HepG2 (cell line): ENCODE data around the gene ADSS1. TPM values are rescaled to one million over a fixed set of nuclear protein-coding genes. Genes with fewer than 3 reads are reported as not detected.

Experiments used
- CEBPB ChIP-seq: IDR thresholded peaks from 2 replicates; pipeline ENCODE4 v1.6.1; 2011; ENCODE audit warnings: low read depth, low read length, improper control_type of control experiment, borderline replicate concordance
- DNMT1 ChIP-seq: sonication (generic); formaldehyde crosslinking; IDR thresholded peaks from 2 replicates; pipeline ENCODE4 v1.5.1; 2020; ENCODE audit warnings: mild to moderate bottlenecking, missing genetic modification reagents
- GPN1 ChIP-seq: sonication (generic); formaldehyde crosslinking; IDR thresholded peaks from 2 replicates; pipeline ENCODE4 v1.5.1; 2020; ENCODE audit warnings: missing genetic modification reagents, borderline replicate concordance
- GTF2F1 ChIP-seq: fragments of 150-350 bp; IDR thresholded peaks from 2 replicates; pipeline ENCODE4 v1.6.1; 2014; ENCODE audit warnings: low read length
- HNRNPK ChIP-seq: fragments of 200-400 bp; formaldehyde crosslinking; IDR thresholded peaks from 2 replicates; pipeline ENCODE4 v1.6.1; 2018; ENCODE audit warnings: low read length, low read depth, moderate library complexity, mild to moderate bottlenecking; ENCODE audit not compliant: poor library complexity, severe bottlenecking
- HNRNPLL ChIP-seq: fragments of 200-400 bp; formaldehyde crosslinking; IDR thresholded peaks from 2 replicates; pipeline ENCODE4 v1.6.1; 2017; ENCODE audit warnings: mild to moderate bottlenecking, low read depth, low read length; ENCODE audit not compliant: poor library complexity, severe bottlenecking
- HOXA9 ChIP-seq: sonication (generic); formaldehyde crosslinking; IDR thresholded peaks from 2 replicates; pipeline ENCODE4 v1.8.1; 2022; ENCODE audit warnings: missing genetic modification reagents, mild to moderate bottlenecking, moderate library complexity, borderline replicate concordance
- MEIS1 ChIP-seq: sonication (generic); formaldehyde crosslinking; IDR thresholded peaks from 2 replicates; pipeline ENCODE4 v1.9.0; 2021; ENCODE audit warnings: mild to moderate bottlenecking, missing genetic modification reagents, moderate library complexity, borderline replicate concordance
- NONO ChIP-seq, 2 experiments: fragments of 450-650 bp in 1 of 2; sonication (generic) in 1 of 2; formaldehyde crosslinking in 1 of 2; IDR thresholded peaks in 1 of 2; conservative IDR thresholded peaks in 1 of 2; 2 replicates each; pipeline versions ENCODE4 v1.6.1 to v1.8.0; 2017 to 2022; ENCODE audit warnings: mild to moderate bottlenecking in 1 of 2, missing genetic modification reagents in 1 of 2, moderate library complexity in 1 of 2
- NRL ChIP-seq: sonication (generic); formaldehyde crosslinking; IDR thresholded peaks from 2 replicates; pipeline ENCODE4 v1.5.0; 2020; ENCODE audit warnings: missing genetic modification reagents, mild to moderate bottlenecking, moderate library complexity, borderline replicate concordance
- PCBP1 ChIP-seq: fragments of 200-400 bp; formaldehyde crosslinking; IDR thresholded peaks from 2 replicates; pipeline ENCODE4 v1.6.1; 2017; ENCODE audit warnings: mild to moderate bottlenecking, low read depth, low read length, borderline replicate concordance
- PRMT3 ChIP-seq: sonication (generic); formaldehyde crosslinking; IDR thresholded peaks from 2 replicates; pipeline ENCODE4 v1.8.1; 2022; ENCODE audit warnings: low read depth, mild to moderate bottlenecking, moderate library complexity, missing genetic modification reagents, borderline replicate concordance
- RBFOX2 ChIP-seq: fragments of 200-400 bp; formaldehyde crosslinking; IDR thresholded peaks from 2 replicates; pipeline ENCODE4 v1.6.1; 2017; ENCODE audit warnings: low read depth, mild to moderate bottlenecking, low read length
- RORA ChIP-seq: sonication (generic); formaldehyde crosslinking; IDR thresholded peaks from 2 replicates; pipeline ENCODE4 v1.5.0; 2020; ENCODE audit warnings: mild to moderate bottlenecking, missing genetic modification reagents, moderate library complexity
- SIN3B ChIP-seq: fragments of 150-350 bp; IDR thresholded peaks from 2 replicates; pipeline ENCODE4 v1.6.1; 2014; ENCODE audit warnings: low read length
- SP5 ChIP-seq: IDR thresholded peaks from 2 replicates; pipeline ENCODE4 v1.6.1; 2016; ENCODE audit warnings: low read depth, borderline replicate concordance
- SUZ12 ChIP-seq: fragments of 150-350 bp; IDR thresholded peaks from 2 replicates; pipeline ENCODE4 v1.6.1; 2014; ENCODE audit warnings: low read depth, low read length
- ZMYM4 ChIP-seq: sonication (generic); formaldehyde crosslinking; IDR thresholded peaks from 2 replicates; pipeline ENCODE4 v1.8.1; 2023; ENCODE audit warnings: mild to moderate bottlenecking, missing genetic modification reagents
- ZNF205 ChIP-seq: IDR thresholded peaks from 2 replicates; pipeline ENCODE4 v1.6.1; 2018; ENCODE audit warnings: missing biosample characterization, missing genetic modification reagents
- ZNF44 ChIP-seq: sonication (generic); formaldehyde crosslinking; IDR thresholded peaks from 2 replicates; pipeline ENCODE4 v1.5.1; 2020; ENCODE audit warnings: mild to moderate bottlenecking, missing genetic modification reagents
- ZNF569 ChIP-seq: sonication (generic); formaldehyde crosslinking; IDR thresholded peaks from 2 replicates; pipeline ENCODE4 v1.5.0; 2020; ENCODE audit warnings: mild to moderate bottlenecking, missing genetic modification reagents, moderate library complexity, borderline replicate concordance
- ZNF737 ChIP-seq: sonication (generic); formaldehyde crosslinking; IDR thresholded peaks from 2 replicates; pipeline ENCODE4 v1.5.0; 2020; ENCODE audit warnings: missing genetic modification reagents, mild to moderate bottlenecking, borderline replicate concordance
- ZNF850 ChIP-seq: sonication (generic); formaldehyde crosslinking; conservative IDR thresholded peaks from 2 replicates; pipeline ENCODE4 v1.9.0; 2021; ENCODE audit warnings: mild to moderate bottlenecking, missing genetic modification reagents
- ZSCAN25 ChIP-seq: sonication (generic); formaldehyde crosslinking; IDR thresholded peaks from 2 replicates; pipeline ENCODE4 v1.8.0; 2022; ENCODE audit warnings: mild to moderate bottlenecking, missing genetic modification reagents
- polyA plus RNA-seq, 8 experiments: library from polyadenylated mRNA; depleted of rRNA in 3 of 8; stranded (reverse) in 7 of 8; unstranded in 1 of 8; fragments of >200 nt; fragmentation: Illumina TruSeq in 4 of 8; extraction: Trizol in 4 of 8; gene quantifications; 2 replicates each; pipeline versions ENCODE4 v1.2.1 to v1.2.3, GENCODE V29; 2011 to 2016; ENCODE audit warnings: low read depth in 4 of 8, missing spikeins in 1 of 8, mixed read lengths in 1 of 8; ENCODE audit not compliant: insufficient read depth in 1 of 8
- total RNA-seq, 5 experiments: library from RNA; depleted of rRNA; stranded (reverse); fragments of >200 nt; fragmentation: Illumina TruSeq; extraction: Trizol; gene quantifications; 2 replicates each; pipeline ENCODE4 v1.2.3, GENCODE V29; 2016; ENCODE audit warnings: low read depth in 1 of 5
- TF ChIP-seq, protein P1 (sequence below): sonication (generic); formaldehyde crosslinking; IDR thresholded peaks from 2 replicates; pipeline ENCODE4 v1.5.0; 2020; ENCODE audit warnings: missing genetic modification reagents
- TF ChIP-seq, protein P2 (sequence below): sonication (generic); formaldehyde crosslinking; IDR thresholded peaks from 2 replicates; pipeline ENCODE4 v1.4.0; 2020; ENCODE audit warnings: mild to moderate bottlenecking, missing genetic modification reagents
- TF ChIP-seq, protein P3 (sequence below): sonication (generic); formaldehyde crosslinking; IDR thresholded peaks from 2 replicates; pipeline ENCODE4 v1.4.0; 2020; ENCODE audit warnings: mild to moderate bottlenecking, missing genetic modification reagents

Gene ADSS1
- total and polyA plus RNA-seq, 2 of the 13 experiments (the other 11 are each of a cell fraction or from before 2014, with no cell fraction given): 1.0 to 36.7 TPM

DNA sequence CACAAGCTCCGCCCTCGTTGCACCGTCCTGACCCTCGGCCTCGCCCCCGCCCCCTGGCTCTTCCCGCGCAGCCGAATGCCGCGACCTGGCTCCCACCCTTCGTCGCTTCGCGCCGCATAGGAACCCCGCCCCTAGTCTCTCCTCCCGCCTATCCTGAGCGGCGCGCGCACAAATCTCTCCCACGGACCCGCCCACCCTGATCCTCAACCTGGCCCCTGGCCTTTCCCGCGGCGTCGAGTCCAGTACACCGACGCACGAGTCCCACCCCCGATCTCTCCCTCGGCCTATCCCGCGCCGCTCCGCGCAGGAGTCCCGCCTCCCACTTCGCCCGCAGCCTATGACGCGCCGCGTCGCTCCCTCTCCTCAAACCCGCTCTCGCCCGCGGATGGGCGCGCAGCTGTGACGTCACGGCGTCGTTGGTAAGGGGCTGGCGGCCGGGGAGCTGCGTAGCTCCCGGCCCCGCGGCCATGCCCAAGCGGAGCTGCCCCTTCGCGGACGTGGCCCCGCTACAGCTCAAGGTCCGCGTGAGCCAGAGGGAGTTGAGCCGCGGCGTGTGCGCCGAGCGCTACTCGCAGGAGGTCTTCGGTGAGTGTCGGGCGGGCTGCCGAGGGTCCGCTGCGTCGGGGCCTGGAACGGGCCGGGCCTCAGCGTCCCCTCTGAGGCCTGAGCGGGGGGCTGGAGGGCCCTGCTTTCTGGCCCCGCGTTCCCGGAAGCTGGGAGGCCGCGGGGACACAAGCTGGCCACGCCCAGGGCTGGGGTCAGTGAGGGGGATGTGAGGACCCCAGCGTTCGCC, 28.9 kb downstream of the ADSS1 start, which contains the start of gene SIVA1 (continued):
- TF ChIP-seq ZNF737 (peak; percentile 89), SUZ12 (no peak), ZNF205 (no peak), HNRNPK (peak; percentile 93), DNMT1 (CRISPR knock-in tag) (0 out of 2 replicates have a peak, but pooled peaks have one; percentile 34), PRMT3 (CRISPR knock-in tag) (peak; percentile 92; the same call in 1 of the 2 replicates), GPN1 (CRISPR knock-in tag) (no peak; the same call in 1 of the 2 replicates), MEIS1 (CRISPR knock-in tag) (peak; percentile 88), GTF2F1 (no peak), RBFOX2 (peak; percentile 99), CEBPB (no peak), PCBP1 (0 out of 2 replicates have a peak, but pooled peaks have one; percentile 85), ZNF850 (CRISPR knock-in tag) (no peak; the same call in 1 of the 2 replicates), HOXA9 (CRISPR knock-in tag) (no peak), SP5 (CRISPR knock-in tag) (peak; percentile 86), NRL (no peak; the same call in 1 of the 2 replicates), SIN3B (no peak), ZNF569 (CRISPR knock-in tag) (no peak), ZMYM4 (peak; percentile 22; the same call in 1 of the 2 replicates), ZNF44 (CRISPR knock-in tag) (peak; percentile 67; the same call in 1 of the 2 replicates), HNRNPLL (peak; percentile 85), ZSCAN25 (CRISPR knock-in tag) (peak; percentile 68), RORA (CRISPR knock-in tag) (no peak), NONO (IDR thresholded peaks at IDR 0.05) (no peak), NONO (CRISPR knock-in tag; conservative IDR thresholded peaks at IDR 0.05) (peak; percentile 96)
- TF ChIP-seq, protein P1, sequence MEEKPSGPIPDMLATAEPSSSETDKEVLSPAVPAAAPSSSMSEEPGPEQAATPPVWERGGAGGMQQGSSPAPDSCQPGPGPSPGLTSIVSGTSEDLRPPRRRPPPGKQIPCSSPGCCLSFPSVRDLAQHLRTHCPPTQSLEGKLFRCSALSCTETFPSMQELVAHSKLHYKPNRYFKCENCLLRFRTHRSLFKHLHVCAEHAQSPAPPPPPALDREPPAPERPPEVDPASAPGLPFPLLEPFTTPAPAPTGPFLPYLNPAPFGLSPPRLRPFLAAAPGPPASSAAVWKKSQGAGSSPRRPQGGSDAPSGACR (CRISPR knock-in tag): no peak; the same call in 1 of the 2 replicates
- TF ChIP-seq, protein P2, sequence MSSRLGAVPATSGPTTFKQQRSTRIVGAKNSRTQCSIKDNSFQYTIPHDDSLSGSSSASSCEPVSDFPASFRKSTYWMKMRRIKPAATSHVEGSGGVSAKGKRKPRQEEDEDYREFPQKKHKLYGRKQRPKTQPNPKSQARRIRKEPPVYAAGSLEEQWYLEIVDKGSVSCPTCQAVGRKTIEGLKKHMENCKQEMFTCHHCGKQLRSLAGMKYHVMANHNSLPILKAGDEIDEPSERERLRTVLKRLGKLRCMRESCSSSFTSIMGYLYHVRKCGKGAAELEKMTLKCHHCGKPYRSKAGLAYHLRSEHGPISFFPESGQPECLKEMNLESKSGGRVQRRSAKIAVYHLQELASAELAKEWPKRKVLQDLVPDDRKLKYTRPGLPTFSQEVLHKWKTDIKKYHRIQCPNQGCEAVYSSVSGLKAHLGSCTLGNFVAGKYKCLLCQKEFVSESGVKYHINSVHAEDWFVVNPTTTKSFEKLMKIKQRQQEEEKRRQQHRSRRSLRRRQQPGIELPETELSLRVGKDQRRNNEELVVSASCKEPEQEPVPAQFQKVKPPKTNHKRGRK: no peak
- TF ChIP-seq, protein P3, sequence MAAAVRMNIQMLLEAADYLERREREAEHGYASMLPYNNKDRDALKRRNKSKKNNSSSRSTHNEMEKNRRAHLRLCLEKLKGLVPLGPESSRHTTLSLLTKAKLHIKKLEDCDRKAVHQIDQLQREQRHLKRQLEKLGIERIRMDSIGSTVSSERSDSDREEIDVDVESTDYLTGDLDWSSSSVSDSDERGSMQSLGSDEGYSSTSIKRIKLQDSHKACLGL (CRISPR knock-in tag): peak; percentile 95
